Measurements from ENCODE around the gene CELF4. TPM values are rescaled to one million over a fixed set of nuclear protein-coding genes. Genes with fewer than 3 reads are reported as not detected.

Gene CELF4
- total RNA-seq, 4 donors from 2014 or later: 0.16 to 0.59 TPM; not detected in 2

- intact Hi-C loops (cut with DNase I; ENCODE audit: low total_unique reads): no loop called here
- TF ChIP-seq POLR2A (IDR thresholded peaks at IDR 0.05) (no peak), CTCF (IDR thresholded peaks at IDR 0.05) (no peak)
- 76 to 77% methylated on average over 5 to 6 of the region's 6 CpGs for WGBS, 2 donors
Observed at GRCh38 chr18:37289423-37289822, 276.2 kb downstream of the CELF4 start.

GRCh38 chr18:37287601-37288000 is 278.0 kb downstream of the CELF4 start:
- no peak overlapping the region for H3K4me3 ChIP-seq (ENCODE audit: low read depth, poor library complexity, severe bottlenecking)
- intact Hi-C loops (cut with DNase I; ENCODE audit: low total_unique reads): no loop called here
- TF ChIP-seq CTCF (IDR thresholded peaks at IDR 0.05): no peak
- 16 to 26% methylated on average over 1 of the region's 1 CpG for WGBS, 2 donors
- DNase-seq (ENCODE audit: low spot score in 2 of 2): no peak

More at GRCh38 chr18:37289423-37289822, 276.2 kb downstream of the CELF4 start:
- DNase-seq (ENCODE audit: low spot score in 2 of 2): no peak
- H3K4me3 ChIP-seq (ENCODE audit: low read depth, poor library complexity, severe bottlenecking): no peak overlapping the region

- no peak overlapping the region for H3K4me3 ChIP-seq (ENCODE audit: low read depth, poor library complexity, severe bottlenecking)
- no peak for DNase-seq (ENCODE audit: low spot score in 2 of 2)
- no peak for TF ChIP-seq CTCF (IDR thresholded peaks at IDR 0.05)
- TF ChIP-seq POLR2A (IDR thresholded peaks at IDR 0.05): no peak
- 81 to 82% methylated on average over 9 of the region's 9 CpGs for WGBS, 2 donors
- intact Hi-C loops (cut with DNase I; ENCODE audit: low total_unique reads): no loop called here
Observed at GRCh38 chr18:37286801-37287200, 278.8 kb downstream of the CELF4 start.

- no peak for DNase-seq (ENCODE audit: low spot score in 2 of 2)
- intact Hi-C loops (cut with DNase I; ENCODE audit: low total_unique reads): no loop called here
- TF ChIP-seq POLR2A (IDR thresholded peaks at IDR 0.05): no peak
- TF ChIP-seq CTCF (IDR thresholded peaks at IDR 0.05): no peak
- no peak overlapping the region for H3K4me3 ChIP-seq (ENCODE audit: low read depth, poor library complexity, severe bottlenecking)
- 36 to 38% methylated on average over 12 of the region's 12 CpGs for WGBS, 2 donors
Observed at GRCh38 chr18:37285825-37286224, 279.8 kb downstream of the CELF4 start.

DNA sequence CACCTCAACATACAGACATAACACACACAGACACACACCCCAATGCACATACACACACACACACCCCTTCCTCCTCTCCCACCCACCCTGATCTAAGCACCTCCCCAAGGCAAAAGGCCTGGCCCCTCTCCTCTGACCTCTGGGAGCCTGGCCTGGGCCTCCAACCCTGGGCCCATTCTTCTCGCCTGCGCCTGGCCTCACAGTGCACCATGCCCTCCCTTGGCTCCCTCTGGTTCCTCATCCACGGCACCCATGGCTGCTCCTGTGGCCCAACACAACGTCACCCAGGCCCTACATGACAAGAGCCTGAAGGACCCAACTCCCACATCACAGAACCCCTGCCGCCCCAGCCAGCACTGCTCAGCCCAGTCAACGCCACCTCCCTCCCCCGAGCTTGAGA is 281.3 kb downstream of the CELF4 start:
- H3K4me3 ChIP-seq (ENCODE audit: low read depth, poor library complexity, severe bottlenecking): no peak overlapping the region
- no peak for TF ChIP-seq POLR2A (IDR thresholded peaks at IDR 0.05)
- no peak for TF ChIP-seq CTCF (IDR thresholded peaks at IDR 0.05)
- WGBS, 2 donors: 87 to 90% methylated on average over 7 of the region's 7 CpGs
- DNase-seq (ENCODE audit: low spot score in 2 of 2): no peak
- intact Hi-C loops (cut with DNase I; ENCODE audit: low total_unique reads): no loop called here

GRCh38 chr18:37282386-37283037 is 283.1 kb downstream of the CELF4 start:
- DNase-seq (ENCODE audit: low spot score in 2 of 2): no peak
- no peak overlapping the region for H3K4me3 ChIP-seq (ENCODE audit: low read depth, poor library complexity, severe bottlenecking)
- 32 to 51% methylated on average over 5 of the region's 5 CpGs for WGBS, 2 donors
- TF ChIP-seq CTCF (IDR thresholded peaks at IDR 0.05) (no peak), POLR2A (IDR thresholded peaks at IDR 0.05) (no peak)
- intact Hi-C loops (cut with DNase I; ENCODE audit: low total_unique reads): no loop called here

All from lower leg skin (tissue), 4 donors.